Liver (tissue), 9 donors: Measurements from ENCODE around the gene GPR26. TPM values are rescaled to one million over a fixed set of nuclear protein-coding genes. Genes with fewer than 3 reads are reported as not detected.

Source experiments
- DNase-seq: peaks from one replicate; pipeline ENCODE4 v3.0.0-alpha.2; 2017; ENCODE audit warnings: low spot score
- H3K27ac ChIP-seq, 2 donors: one replicate each; pipeline ENCODE4 v1.7.0; 2013; ENCODE audit warnings: inconsistent platforms in 2 of 2, low read length in 2 of 2, control low read depth in 1 of 2, low read depth in 1 of 2, mild to moderate bottlenecking in 1 of 2
- H3K27me3 ChIP-seq, 4 donors: one replicate each; pipeline versions ENCODE4 v1.6.1 to v1.7.0; 2013; ENCODE audit warnings: low read length in 3 of 4, inconsistent platforms in 1 of 4, mild to moderate bottlenecking in 1 of 4, moderate library complexity in 1 of 4; ENCODE audit not compliant: control insufficient read depth in 4 of 4, insufficient read depth in 4 of 4
- H3K36me3 ChIP-seq, 4 donors: one replicate each; pipeline versions ENCODE4 v1.6.1 to v1.7.0; 2013; ENCODE audit warnings: low read length in 3 of 4, mild to moderate bottlenecking in 3 of 4, low read depth in 1 of 4, moderate library complexity in 1 of 4; ENCODE audit not compliant: control insufficient read depth in 4 of 4, insufficient read depth in 3 of 4
- H3K4me1 ChIP-seq, 4 donors: one replicate each; pipeline versions ENCODE4 v1.6.1 to v1.7.0; 2013; ENCODE audit warnings: low read length in 3 of 4, mild to moderate bottlenecking in 3 of 4, moderate library complexity in 1 of 4; ENCODE audit not compliant: control insufficient read depth in 4 of 4, insufficient read depth in 4 of 4
- H3K4me3 ChIP-seq, 3 donors: one replicate each; pipeline versions ENCODE4 v1.6.1 to v1.7.0; 2013; ENCODE audit warnings: low read length in 3 of 3, control low read depth in 1 of 3, low read depth in 1 of 3, mild to moderate bottlenecking in 1 of 3
- H3K9ac ChIP-seq, 2 donors: one replicate each; pipeline ENCODE4 v1.7.0; 2013; ENCODE audit warnings: low read length in 2 of 2, mild to moderate bottlenecking in 2 of 2, moderate library complexity in 2 of 2, control low read depth in 1 of 2, low read depth in 1 of 2
- H3K9me3 ChIP-seq, 4 donors: one replicate each; pipeline versions ENCODE4 v1.6.1 to v1.7.0; 2013; ENCODE audit warnings: low read length in 3 of 4; ENCODE audit not compliant: control insufficient read depth in 4 of 4
- ATF3 ChIP-seq: IDR thresholded peaks from 2 replicates; pipeline ENCODE4 v1.6.1; 2016; ENCODE audit warnings: antibody characterized with exemption
- FOXA1 ChIP-seq: IDR thresholded peaks from 2 replicates; pipeline ENCODE4 v1.6.1; 2016; ENCODE audit warnings: antibody characterized with exemption
- JUND ChIP-seq, 2 donors: IDR thresholded peaks; 2 replicates each; pipeline ENCODE4 v1.6.1; 2016; ENCODE audit warnings: antibody characterized with exemption in 2 of 2
- NR2F2 ChIP-seq: IDR thresholded peaks from 2 replicates; pipeline ENCODE4 v1.6.1; 2016; ENCODE audit warnings: antibody characterized with exemption
- RAD21 ChIP-seq, 2 donors: IDR thresholded peaks; 2 replicates each; pipeline ENCODE4 v1.6.1; 2016; ENCODE audit warnings: antibody characterized with exemption in 2 of 2, mild to moderate bottlenecking in 2 of 2
- RXRA ChIP-seq, 2 donors: IDR thresholded peaks; 2 replicates each; pipeline ENCODE4 v1.6.1; 2017 to 2018; ENCODE audit warnings: antibody characterized with exemption in 2 of 2, mild to moderate bottlenecking in 1 of 2
- SP1 ChIP-seq: IDR thresholded peaks from 2 replicates; pipeline ENCODE4 v1.6.1; 2018; ENCODE audit warnings: antibody characterized with exemption, mild to moderate bottlenecking
- YY1 ChIP-seq: IDR thresholded peaks from 2 replicates; pipeline ENCODE4 v1.6.1; 2016; ENCODE audit warnings: antibody characterized with exemption, mild to moderate bottlenecking
- WGBS: extraction: QIAGEN DNeasy Blood & Tissue Kit; methylation state at CpG from one replicate; pipeline ENCODE4 v1.1.7; 2013; 5-methylcytosine and 5-hydroxymethylcytosine counted together
- polyA plus RNA-seq, 2 donors: library from polyadenylated mRNA; stranded (reverse) in 1 of 2; unstranded in 1 of 2; fragments of 200-250 nt in 1 of 2; fragments of >200 nt in 1 of 2; fragmentation: Nextera tagmentation in 1 of 2; extraction: Ambion mirVana in 1 of 2; gene quantifications; one replicate each; pipeline versions ENCODE4 v1.2.1 to v1.2.3, GENCODE V29; 2013 to 2015
- total RNA-seq, 2 donors: library from RNA; depleted of rRNA; stranded (reverse); fragments of >200 nt; gene quantifications; one replicate each; pipeline ENCODE4 v1.2.3, GENCODE V29; 2014
- TF ChIP-seq, protein P1 (sequence below): IDR thresholded peaks from 2 replicates; pipeline ENCODE4 v1.6.1; 2016; ENCODE audit warnings: antibody characterized with exemption
- TF ChIP-seq, protein P2 (sequence below): fragments of 150-350 bp; IDR thresholded peaks from 2 replicates; pipeline ENCODE4 v1.5.1; 2017; ENCODE audit warnings: improper control_type of control experiment, low read depth, low read length; ENCODE audit not compliant: missing input control
- donor health status: healthy.
- donor health status: healthy.
- donor health status: healthy.
- donor health status: healthy.
- donor health status: healthy.

The GPR26 gene
- total RNA-seq = not detected
- polyA plus RNA-seq = not detected

DNA sequence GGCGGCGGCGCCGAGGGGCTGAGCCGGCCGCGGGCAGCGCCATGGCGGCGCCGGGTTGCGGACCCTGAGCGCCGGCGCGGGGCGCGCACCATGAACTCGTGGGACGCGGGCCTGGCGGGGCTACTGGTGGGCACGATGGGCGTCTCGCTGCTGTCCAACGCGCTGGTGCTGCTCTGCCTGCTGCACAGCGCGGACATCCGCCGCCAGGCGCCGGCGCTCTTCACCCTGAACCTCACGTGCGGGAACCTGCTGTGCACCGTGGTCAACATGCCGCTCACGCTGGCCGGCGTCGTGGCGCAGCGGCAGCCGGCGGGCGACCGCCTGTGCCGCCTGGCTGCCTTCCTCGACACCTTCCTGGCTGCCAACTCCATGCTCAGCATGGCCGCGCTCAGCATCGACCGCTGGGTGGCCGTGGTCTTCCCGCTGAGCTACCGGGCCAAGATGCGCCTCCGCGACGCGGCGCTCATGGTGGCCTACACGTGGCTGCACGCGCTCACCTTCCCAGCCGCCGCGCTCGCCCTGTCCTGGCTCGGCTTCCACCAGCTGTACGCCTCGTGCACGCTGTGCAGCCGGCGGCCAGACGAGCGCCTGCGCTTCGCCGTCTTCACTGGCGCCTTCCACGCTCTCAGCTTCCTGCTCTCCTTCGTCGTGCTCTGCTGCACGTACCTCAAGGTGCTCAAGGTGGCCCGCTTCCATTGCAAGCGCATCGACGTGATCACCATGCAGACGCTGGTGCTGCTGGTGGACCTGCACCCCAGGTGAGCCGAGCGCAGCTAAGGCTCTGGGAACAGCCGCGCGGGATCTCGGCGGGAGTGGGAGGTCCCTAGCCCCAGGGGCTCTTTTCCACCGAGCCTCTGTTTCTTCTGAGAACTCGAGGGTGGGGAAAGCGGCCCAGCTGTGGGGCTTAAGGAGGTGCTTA, at the start of gene GPR26:
Gene GPR26, plus strand, starts transcription at position 38 of the 919 bp plus-strand sequence. Its CDS starts 53 bp downstream, at position 91.
- H3K27me3 ChIP-seq = peaks cover 0 to 11% (median 0%) of the 10 kb centered on the region in 4 donors
- H3K4me3 ChIP-seq = no peak within 1 kb of the TSS
- H3K27ac ChIP-seq = no peak within 1 kb of the TSS
- no peak within 1 kb of the TSS for H3K9ac ChIP-seq
- no peaks in the 10 kb centered on the region for H3K36me3 ChIP-seq
- DNase-seq = no peak
- peaks cover 0 to 5% (median under 1%) of the 10 kb centered on the region in 4 donors for H3K9me3 ChIP-seq
- TF ChIP-seq ATF3 (no peak), SP1 (no peak), NR2F2 (no peak)
- 35% methylated on average over 101 of the region's 101 CpGs for WGBS
- H3K4me1 ChIP-seq = no peaks in the 10 kb centered on the region

GRCh38 chr10:123618224-123618623, 47.9 kb upstream of the GPR26 start:
- Histone ChIP-seq H3K9me3 (no peaks in the 10 kb centered on the region), H3K9ac (no peak overlapping the region), H3K4me3 (no peak overlapping the region), H3K36me3 (no peaks in the 10 kb centered on the region), H3K27ac (no peak overlapping the region), H3K27me3 (peaks cover 0 to under 1% (median 0%) of the 10 kb centered on the region in 4 donors), H3K4me1 (no peaks in the 10 kb centered on the region)
- TF ChIP-seq, protein P1, sequence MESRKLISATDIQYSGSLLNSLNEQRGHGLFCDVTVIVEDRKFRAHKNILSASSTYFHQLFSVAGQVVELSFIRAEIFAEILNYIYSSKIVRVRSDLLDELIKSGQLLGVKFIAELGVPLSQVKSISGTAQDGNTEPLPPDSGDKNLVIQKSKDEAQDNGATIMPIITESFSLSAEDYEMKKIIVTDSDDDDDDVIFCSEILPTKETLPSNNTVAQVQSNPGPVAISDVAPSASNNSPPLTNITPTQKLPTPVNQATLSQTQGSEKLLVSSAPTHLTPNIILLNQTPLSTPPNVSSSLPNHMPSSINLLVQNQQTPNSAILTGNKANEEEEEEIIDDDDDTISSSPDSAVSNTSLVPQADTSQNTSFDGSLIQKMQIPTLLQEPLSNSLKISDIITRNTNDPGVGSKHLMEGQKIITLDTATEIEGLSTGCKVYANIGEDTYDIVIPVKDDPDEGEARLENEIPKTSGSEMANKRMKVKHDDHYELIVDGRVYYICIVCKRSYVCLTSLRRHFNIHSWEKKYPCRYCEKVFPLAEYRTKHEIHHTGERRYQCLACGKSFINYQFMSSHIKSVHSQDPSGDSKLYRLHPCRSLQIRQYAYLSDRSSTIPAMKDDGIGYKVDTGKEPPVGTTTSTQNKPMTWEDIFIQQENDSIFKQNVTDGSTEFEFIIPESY = no peak
- no peak for DNase-seq

GRCh38 chr10:123619067-123619855, 46.9 kb upstream of the GPR26 start:
- no peaks in the 10 kb centered on the region for H3K4me1 ChIP-seq
- no peaks in the 10 kb centered on the region for H3K9me3 ChIP-seq
- H3K27me3 ChIP-seq = no peaks in the 10 kb centered on the region
- DNase-seq = no peak
- H3K4me3 ChIP-seq = no peak overlapping the region
- no peaks in the 10 kb centered on the region for H3K36me3 ChIP-seq
- WGBS = 79% methylated on average over 8 of the region's 8 CpGs
- H3K9ac ChIP-seq = no peak overlapping the region
- H3K27ac ChIP-seq = no peak overlapping the region
- TF ChIP-seq RXRA (IDR thresholded peaks at IDR 0.05) (no peak), JUND (IDR thresholded peaks at IDR 0.05) (no peak), FOXA1 (no peak), YY1 (no peak), ATF3 (no peak), SP1 (no peak), RAD21 (IDR thresholded peaks at IDR 0.05) (no peak)
- TF ChIP-seq, protein P2, sequence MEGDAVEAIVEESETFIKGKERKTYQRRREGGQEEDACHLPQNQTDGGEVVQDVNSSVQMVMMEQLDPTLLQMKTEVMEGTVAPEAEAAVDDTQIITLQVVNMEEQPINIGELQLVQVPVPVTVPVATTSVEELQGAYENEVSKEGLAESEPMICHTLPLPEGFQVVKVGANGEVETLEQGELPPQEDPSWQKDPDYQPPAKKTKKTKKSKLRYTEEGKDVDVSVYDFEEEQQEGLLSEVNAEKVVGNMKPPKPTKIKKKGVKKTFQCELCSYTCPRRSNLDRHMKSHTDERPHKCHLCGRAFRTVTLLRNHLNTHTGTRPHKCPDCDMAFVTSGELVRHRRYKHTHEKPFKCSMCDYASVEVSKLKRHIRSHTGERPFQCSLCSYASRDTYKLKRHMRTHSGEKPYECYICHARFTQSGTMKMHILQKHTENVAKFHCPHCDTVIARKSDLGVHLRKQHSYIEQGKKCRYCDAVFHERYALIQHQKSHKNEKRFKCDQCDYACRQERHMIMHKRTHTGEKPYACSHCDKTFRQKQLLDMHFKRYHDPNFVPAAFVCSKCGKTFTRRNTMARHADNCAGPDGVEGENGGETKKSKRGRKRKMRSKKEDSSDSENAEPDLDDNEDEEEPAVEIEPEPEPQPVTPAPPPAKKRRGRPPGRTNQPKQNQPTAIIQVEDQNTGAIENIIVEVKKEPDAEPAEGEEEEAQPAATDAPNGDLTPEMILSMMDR = no peak
- TF ChIP-seq, protein P1 = no peak
